Gastrocnemius medialis (tissue), 4 donors: Measurements from ENCODE around the gene RSPH6A. TPM values are rescaled to one million over a fixed set of nuclear protein-coding genes. Genes with fewer than 3 reads are reported as not detected.

Experiments
- ATAC-seq, 2 donors: fragments of 150-250 bp; one replicate each; pipeline ENCODE4 v1.9.1; 2016
- DNase-seq, 2 donors: peaks; one replicate each; pipeline ENCODE4 v3.0.0-alpha.2; 2019
- H3K27ac ChIP-seq, 4 donors: fragments of 200-600 bp; sonication (generic); 1 replicate in 1 of 4; 2 replicates in 3 of 4; pipeline ENCODE4 v1.5.1; 2016 to 2018; ENCODE audit warnings: mild to moderate bottlenecking in 2 of 4, moderate library complexity in 1 of 4
- H3K27me3 ChIP-seq, 3 donors: fragments of 200-600 bp; sonication (generic) in 2 of 3; 1 replicate in 1 of 3; 2 replicates in 2 of 3; pipeline versions ENCODE4 v1.5.1 to v1.6.0; 2016 to 2019; ENCODE audit warnings: mild to moderate bottlenecking in 1 of 3, moderate library complexity in 1 of 3
- H3K36me3 ChIP-seq, 2 donors: fragments of 200-600 bp; sonication (generic) in 1 of 2; one replicate each; pipeline ENCODE4 v1.5.1; 2017 to 2018
- H3K4me1 ChIP-seq, 2 donors: fragments of 200-600 bp; sonication (generic) in 1 of 2; one replicate each; pipeline ENCODE4 v1.5.1; 2016 to 2017; ENCODE audit warnings: mild to moderate bottlenecking in 2 of 2
- H3K4me3 ChIP-seq, 4 donors: fragments of 200-600 bp; sonication (generic) in 3 of 4; 1 replicate in 1 of 4; 2 replicates in 3 of 4; pipeline ENCODE4 v1.5.1; 2016 to 2019; ENCODE audit warnings: mild to moderate bottlenecking in 2 of 4
- H3K9me3 ChIP-seq, 3 donors: fragments of 200-600 bp; sonication (generic) in 2 of 3; 1 replicate in 1 of 3; 2 replicates in 2 of 3; pipeline ENCODE4 v1.5.1; 2016 to 2019
- POLR2A ChIP-seq, 2 donors: fragments of 450-650 bp; IDR thresholded peaks; one replicate each; pipeline ENCODE4 v1.6.1; 2017; ENCODE audit warnings: antibody characterized with exemption in 2 of 2, mild to moderate bottlenecking in 2 of 2, moderate library complexity in 2 of 2
- in situ Hi-C, 4 donors: fragments of 200-750 bp; cut with MboI; loops; one replicate each; pipeline versions ENCODE4 v1.15.0 to v1.8.0; 2017; ENCODE audit warnings: low sequenced_read_pairs in 4 of 4
- intact Hi-C: fragments of 100-400 bp; cut with DNase I; formaldehyde crosslinking; loops from one replicate; pipeline ENCODE4 v1.15.1; 2023; ENCODE audit warnings: low total_unique reads
- total RNA-seq, 4 donors: library from RNA; depleted of rRNA; stranded (reverse); fragments of >200 nt; gene quantifications; one replicate each; pipeline versions ENCODE4 v1.1.0 to v1.2.3, GENCODE V29; 2016
- TF ChIP-seq, protein P1 (sequence below), 5 experiments: fragments of 450-650 bp in 3 of 5; fragments of 200-600 bp in 2 of 5; sonication (generic) in 2 of 5; IDR thresholded peaks in 4 of 5; conservative IDR thresholded peaks in 1 of 5; 1 replicate in 4 of 5; 2 replicates in 1 of 5; pipeline ENCODE4 v1.5.1; 2016 to 2019; ENCODE audit warnings: antibody characterized with exemption in 5 of 5, mild to moderate bottlenecking in 3 of 5, moderate library complexity in 3 of 5

Gene RSPH6A
- total RNA-seq, 4 donors from 2014 or later: not detected

GRCh38 chr19:45834970-45835369, 19.9 kb upstream of the RSPH6A start:
- no peak for TF ChIP-seq POLR2A (IDR thresholded peaks at IDR 0.05)
- TF ChIP-seq, protein P1, sequence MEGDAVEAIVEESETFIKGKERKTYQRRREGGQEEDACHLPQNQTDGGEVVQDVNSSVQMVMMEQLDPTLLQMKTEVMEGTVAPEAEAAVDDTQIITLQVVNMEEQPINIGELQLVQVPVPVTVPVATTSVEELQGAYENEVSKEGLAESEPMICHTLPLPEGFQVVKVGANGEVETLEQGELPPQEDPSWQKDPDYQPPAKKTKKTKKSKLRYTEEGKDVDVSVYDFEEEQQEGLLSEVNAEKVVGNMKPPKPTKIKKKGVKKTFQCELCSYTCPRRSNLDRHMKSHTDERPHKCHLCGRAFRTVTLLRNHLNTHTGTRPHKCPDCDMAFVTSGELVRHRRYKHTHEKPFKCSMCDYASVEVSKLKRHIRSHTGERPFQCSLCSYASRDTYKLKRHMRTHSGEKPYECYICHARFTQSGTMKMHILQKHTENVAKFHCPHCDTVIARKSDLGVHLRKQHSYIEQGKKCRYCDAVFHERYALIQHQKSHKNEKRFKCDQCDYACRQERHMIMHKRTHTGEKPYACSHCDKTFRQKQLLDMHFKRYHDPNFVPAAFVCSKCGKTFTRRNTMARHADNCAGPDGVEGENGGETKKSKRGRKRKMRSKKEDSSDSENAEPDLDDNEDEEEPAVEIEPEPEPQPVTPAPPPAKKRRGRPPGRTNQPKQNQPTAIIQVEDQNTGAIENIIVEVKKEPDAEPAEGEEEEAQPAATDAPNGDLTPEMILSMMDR (IDR thresholded peaks at IDR 0.05 in 4 of 5, conservative IDR thresholded peaks at IDR 0.05 in 1 of 5): no peak
- Histone ChIP-seq H3K27me3 (no peaks in the 10 kb centered on the region), H3K27ac (no peak overlapping the region), H3K36me3 (peaks cover 8 to 97% of the 10 kb centered on the region in 2 donors), H3K4me3 (no peak overlapping the region), H3K4me1 (no peaks in the 10 kb centered on the region), H3K9me3 (no peaks in the 10 kb centered on the region)
- ATAC-seq: no peak
- intact Hi-C loops: no loop called here
- no peak for DNase-seq
- in situ Hi-C loops: no loop called here

GRCh38 chr19:45828945-45829344, 13.8 kb upstream of the RSPH6A start:
- intact Hi-C loops (no loop called here), in situ Hi-C loops (no loop called here)
- no peak for DNase-seq
- peaks cover 0 to 98% of the 10 kb centered on the region in 2 donors for H3K36me3 ChIP-seq
- no peaks in the 10 kb centered on the region for H3K27me3 ChIP-seq
- H3K4me3 ChIP-seq: no peak overlapping the region
- H3K27ac ChIP-seq: no peak overlapping the region
- TF ChIP-seq, protein P1 (IDR thresholded peaks at IDR 0.05 in 4 of 5, conservative IDR thresholded peaks at IDR 0.05 in 1 of 5): no peak
- TF ChIP-seq POLR2A (IDR thresholded peaks at IDR 0.05): no peak
- H3K4me1 ChIP-seq: peaks cover 0 to 5% of the 10 kb centered on the region in 2 donors
- H3K9me3 ChIP-seq: no peaks in the 10 kb centered on the region
- no peak for ATAC-seq

DNA sequence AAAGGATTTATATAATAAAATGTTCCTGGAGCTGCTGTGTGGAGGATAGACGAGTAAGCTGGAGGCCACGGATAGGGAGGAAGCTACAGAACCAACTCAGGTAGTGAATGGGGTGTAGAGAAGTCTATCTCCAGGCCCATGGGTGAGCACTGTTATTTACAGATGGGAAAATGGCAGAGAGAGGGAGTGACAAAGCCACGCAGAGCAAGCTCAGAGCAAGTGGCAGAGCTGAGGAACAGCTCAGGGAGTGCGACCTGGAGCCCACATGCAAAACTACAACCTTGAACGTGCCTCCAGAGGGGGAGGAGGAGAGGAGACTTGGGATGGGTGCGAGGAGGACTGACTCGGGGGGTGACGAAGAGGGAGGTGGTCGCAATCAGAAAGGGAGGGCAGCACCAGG, 13.4 kb upstream of the RSPH6A start:
- H3K4me1 ChIP-seq: peaks cover 0 to 7% of the 10 kb centered on the region in 2 donors
- peaks cover 0 to 98% of the 10 kb centered on the region in 2 donors for H3K36me3 ChIP-seq
- in situ Hi-C loops (no loop called here), intact Hi-C loops (no loop called here)
- no peak for DNase-seq
- no peak overlapping the region for H3K4me3 ChIP-seq
- no peaks in the 10 kb centered on the region for H3K9me3 ChIP-seq
- TF ChIP-seq, protein P1 (IDR thresholded peaks at IDR 0.05 in 4 of 5, conservative IDR thresholded peaks at IDR 0.05 in 1 of 5): no peak
- no peak for TF ChIP-seq POLR2A (IDR thresholded peaks at IDR 0.05)
- H3K27ac ChIP-seq: no peak overlapping the region
- no peak for ATAC-seq
- H3K27me3 ChIP-seq: no peaks in the 10 kb centered on the region

- Histone ChIP-seq H3K4me1 (peaks cover 0 to 7% of the 10 kb centered on the region in 2 donors), H3K9me3 (no peaks in the 10 kb centered on the region), H3K4me3 (no peak overlapping the region), H3K27ac (no peak overlapping the region), H3K27me3 (no peaks in the 10 kb centered on the region), H3K36me3 (peaks cover 0 to 95% of the 10 kb centered on the region in 2 donors)
- ATAC-seq (no peak), DNase-seq (no peak)
- intact Hi-C loops: no loop called here
- no peak for TF ChIP-seq POLR2A (IDR thresholded peaks at IDR 0.05)
- TF ChIP-seq, protein P1 (IDR thresholded peaks at IDR 0.05 in 4 of 5, conservative IDR thresholded peaks at IDR 0.05 in 1 of 5): no peak
- in situ Hi-C loops: no loop called here
These were observed 12.5 kb upstream of the RSPH6A start for GRCh38 chr19:45827459-45828093.

DNA sequence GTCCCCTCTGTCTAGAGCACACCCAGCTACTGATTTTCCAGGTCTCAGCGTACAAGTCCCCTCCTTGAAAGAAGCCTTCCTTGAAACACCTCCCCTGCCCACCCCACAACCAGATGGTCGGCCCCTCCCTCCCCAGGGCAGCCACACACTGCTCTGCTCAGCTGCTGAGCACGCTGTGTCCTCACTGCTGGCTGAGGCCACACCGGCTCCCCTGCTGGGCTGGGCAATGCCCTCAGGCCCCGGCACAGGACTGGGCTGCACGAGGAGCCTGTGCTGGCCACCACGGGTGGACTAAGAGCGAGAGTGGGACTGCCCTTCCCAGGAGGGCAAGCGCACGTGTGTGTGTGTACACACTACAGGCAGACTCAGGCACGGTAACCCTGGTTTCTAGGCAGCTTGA, 11.8 kb upstream of the RSPH6A start:
- no peak for TF ChIP-seq POLR2A (IDR thresholded peaks at IDR 0.05)
- TF ChIP-seq, protein P1 (IDR thresholded peaks at IDR 0.05 in 4 of 5, conservative IDR thresholded peaks at IDR 0.05 in 1 of 5): no peak
- DNase-seq (no peak), ATAC-seq (no peak)
- Histone ChIP-seq H3K36me3 (peaks cover 0 to 92% of the 10 kb centered on the region in 2 donors), H3K4me1 (peaks cover 0 to 7% of the 10 kb centered on the region in 2 donors), H3K27me3 (no peaks in the 10 kb centered on the region), H3K4me3 (no peak overlapping the region), H3K9me3 (no peaks in the 10 kb centered on the region), H3K27ac (no peak overlapping the region)
- intact Hi-C loops (no loop called here), in situ Hi-C loops (no loop called here)
